GM12872 (cell line): ENCODE measurements around the gene OR9Q2.
"Not testable (repeated sequence)": the region's sequence is repeated elsewhere in the genome, so short reads cannot be mapped to it uniquely, and the experiment has no call there.

Source experiments
- CTCF ChIP-seq: IDR thresholded peaks from 3 replicates; pipeline ENCODE4 v1.5.1; 2011; ENCODE audit warnings: low read depth, mild to moderate bottlenecking, low read length, moderate library complexity; ENCODE audit not compliant: insufficient read depth

The OR9Q2 gene

DNA sequence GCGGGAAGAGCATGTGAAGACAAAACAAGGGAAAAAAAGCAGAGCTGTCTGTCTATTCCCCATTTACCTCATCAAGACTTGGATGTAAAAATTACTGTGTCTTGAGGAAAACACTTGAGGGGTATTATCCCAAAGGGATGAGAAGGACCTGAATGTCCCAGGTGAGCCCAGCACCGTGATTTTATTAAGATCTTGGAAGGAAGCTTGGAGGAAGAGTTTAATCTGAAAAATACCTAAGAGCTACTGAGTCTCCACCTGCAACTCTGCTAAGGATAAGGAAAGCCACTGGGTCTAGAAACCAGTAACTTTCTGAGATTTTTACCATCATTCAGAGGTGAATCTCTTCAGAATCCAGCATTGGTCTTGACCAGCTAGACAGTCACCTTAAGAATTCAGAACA, 23.6 kb downstream of the OR9Q2 start, which contains the start of gene OR1S1:
TSS of gene OR1S1 (plus strand) at position 301 of the 400 bp plus-strand sequence.
- not testable (repeated sequence) for TF ChIP-seq CTCF

GRCh38 chr11:58216476-58216875, 27.6 kb downstream of the OR9Q2 start:
- no peak for TF ChIP-seq CTCF

DNA sequence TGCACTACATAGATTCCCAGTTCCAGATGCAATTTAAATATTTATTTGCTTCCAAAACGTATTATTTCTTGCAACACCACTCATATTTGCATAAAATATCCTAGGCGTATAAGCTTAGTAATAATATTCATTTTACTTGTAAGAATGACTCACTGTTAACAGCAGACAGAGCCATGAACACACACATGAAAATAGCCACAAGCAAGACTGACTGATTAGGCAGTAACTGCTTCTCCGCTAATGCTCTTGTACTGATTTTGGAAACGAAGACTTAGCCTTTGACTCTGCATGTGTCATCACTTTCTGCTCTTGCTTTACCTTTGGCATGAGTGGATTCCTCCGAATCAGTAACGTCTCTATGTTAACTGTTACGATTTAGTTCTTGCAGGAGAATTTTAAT, 33.9 kb downstream of the OR9Q2 start:
- TF ChIP-seq CTCF, result no peak

- no peak for TF ChIP-seq CTCF
Measured at GRCh38 chr11:58227956-58228615, 39.2 kb downstream of the OR9Q2 start.
